GM19328 (cell line): Measurements from ENCODE around the gene SLC4A1AP.

Source experiments
- ATAC-seq: cut with Tn5 transposase; IDR thresholded peaks from one replicate; pipeline ENCODE4 v1.9.1; 2021; ENCODE audit warnings: mild to moderate bottlenecking, moderate library complexity; ENCODE audit not compliant: unreplicated experiment

The SLC4A1AP gene

GRCh38 chr2:27702302-27702701, 38.6 kb downstream of the SLC4A1AP start:
- ATAC-seq: no peak

GRCh38 chr2:27703638-27704341, 40.1 kb downstream of the SLC4A1AP start:
- ATAC-seq: no peak

GRCh38 chr2:27704342-27704876, 40.7 kb downstream of the SLC4A1AP start:
- no peak for ATAC-seq

GRCh38 chr2:27705851-27706622, 42.3 kb downstream of the SLC4A1AP start:
- ATAC-seq: no peak

GRCh38 chr2:27707462-27708256, 44.0 kb downstream of the SLC4A1AP start:
- ATAC-seq: no peak

GRCh38 chr2:27708257-27708654, 44.6 kb downstream of the SLC4A1AP start:
- no peak for ATAC-seq

GRCh38 chr2:27708666-27709065, 45.0 kb downstream of the SLC4A1AP start:
- ATAC-seq: no peak

GRCh38 chr2:27709326-27709725, 45.6 kb downstream of the SLC4A1AP start:
- ATAC-seq: no peak

- ATAC-seq: no peak
Observed at GRCh38 chr2:27709960-27710575, 46.4 kb downstream of the SLC4A1AP start.

- ATAC-seq: no peak
Observed at GRCh38 chr2:27710640-27711430, 47.1 kb downstream of the SLC4A1AP start.

- ATAC-seq: no peak
Observed at GRCh38 chr2:27711804-27712203, 48.1 kb downstream of the SLC4A1AP start.

- ATAC-seq: no peak
Observed at GRCh38 chr2:27712522-27712921, 48.8 kb downstream of the SLC4A1AP start.

- no peak for ATAC-seq
Observed at GRCh38 chr2:27713201-27713600, 49.5 kb downstream of the SLC4A1AP start.

GRCh38 chr2:27714053-27714452, 50.4 kb downstream of the SLC4A1AP start:
- no peak for ATAC-seq

GRCh38 chr2:27714851-27715291, 51.2 kb downstream of the SLC4A1AP start:
- ATAC-seq: no peak

- ATAC-seq: no peak
Observed at GRCh38 chr2:27715318-27716210, 51.9 kb downstream of the SLC4A1AP start.

- no peak for ATAC-seq
Observed at GRCh38 chr2:27716301-27717069, 52.8 kb downstream of the SLC4A1AP start.

- no peak for ATAC-seq
Observed at GRCh38 chr2:27717070-27717795, 53.5 kb downstream of the SLC4A1AP start.
